Activated CD4-positive, alpha-beta memory T cell treated with anti-CD3 and anti-CD28 coated beads, Interleukin-2, amount 10 ng/mL, durations not matched to agents 7 days and 5 days (primary cell): ENCODE measurements around the gene PARP15. TPM values are rescaled to one million over a fixed set of nuclear protein-coding genes. Genes with fewer than 3 reads are reported as not detected.
A peak's percentile ranks its signal among the peaks of the same experiment; 100 is the strongest.
"Not testable (repeated sequence)": the region's sequence is repeated elsewhere in the genome, so short reads cannot be mapped to it uniquely, and the experiment has no call there.

ENCODE experiments used
- CTCF ChIA-PET: fragments of 350-600 bp; sonication (Branson Sonifier 250); formaldehyde crosslinking; loops from one replicate; lab custom pipeline; 2021; ENCODE audit warnings: antibody characterized with exemption, inconsistent platforms; lab: Charles Lee
- POLR2A ChIA-PET: fragments of 350-600 bp; sonication (Branson Sonifier 250); formaldehyde crosslinking; loops from one replicate; lab custom pipeline; 2021; ENCODE audit warnings: antibody characterized with exemption; lab: Charles Lee
- DNase-seq: peaks from one replicate; pipeline ENCODE4 v3.0.0-alpha.2; 2020
- H3K27ac Mint-ChIP-seq: one replicate; pipeline ENCODE4 v1.8.0; 2021; ENCODE audit warnings: mild to moderate bottlenecking, mixed read lengths
- H3K27me3 Mint-ChIP-seq: one replicate; pipeline ENCODE4 v1.8.0; 2021; ENCODE audit warnings: mixed read lengths
- H3K36me3 Mint-ChIP-seq: one replicate; pipeline ENCODE4 v1.8.0; 2021; ENCODE audit warnings: low read depth, mixed read lengths
- H3K4me1 Mint-ChIP-seq: one replicate; pipeline ENCODE4 v1.8.0; 2021; ENCODE audit warnings: mixed read lengths
- H3K4me3 Mint-ChIP-seq: one replicate; pipeline ENCODE4 v1.8.0; 2021; ENCODE audit warnings: mild to moderate bottlenecking, mixed read lengths
- H3K9me3 Mint-ChIP-seq: one replicate; pipeline ENCODE4 v1.8.0; 2021; ENCODE audit warnings: mixed read lengths
- total RNA-seq, 2 experiments: library from RNA; stranded (reverse); gene quantifications; one replicate each; pipeline ENCODE4 v1.2.3, GENCODE V29; 2021

Gene PARP15
- total RNA-seq, 2 experiments from 2014 or later = 47.2 to 48.2 TPM

DNA sequence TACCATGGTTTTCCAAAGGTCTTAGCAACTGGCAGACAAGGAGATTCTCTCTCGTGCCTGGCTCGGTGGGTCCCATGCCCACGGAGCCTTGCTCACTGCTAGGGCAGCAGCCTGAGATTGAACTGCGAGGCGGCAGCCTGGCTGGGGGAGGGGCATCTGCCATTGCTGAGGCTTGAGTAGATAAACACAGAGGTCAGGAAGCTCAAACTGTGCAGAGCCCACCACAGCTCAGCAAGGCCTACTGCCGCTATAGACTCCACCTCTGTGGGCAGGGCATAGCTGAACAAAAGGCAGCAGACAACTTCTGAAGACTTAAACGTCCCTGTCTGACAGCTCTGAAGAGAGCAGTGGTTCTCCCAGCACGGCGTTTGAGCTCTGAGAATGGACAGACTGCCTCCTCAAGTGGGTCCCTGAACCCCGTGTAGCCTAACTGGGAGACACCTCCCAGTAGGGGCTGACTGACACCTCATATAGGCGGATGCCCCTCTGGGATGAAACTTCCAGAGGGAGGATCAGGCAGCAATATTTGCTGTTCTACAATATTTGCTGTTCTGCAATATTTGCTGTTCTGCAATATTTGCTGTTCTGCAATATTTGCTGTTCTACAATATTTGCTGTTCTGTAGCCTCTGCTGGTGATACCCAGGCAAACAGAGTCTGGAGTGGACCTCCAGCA is 73.9 kb downstream of the PARP15 start:
- H3K27ac Mint-ChIP-seq, CTCF ChIA-PET, H3K4me3 Mint-ChIP-seq, H3K36me3 Mint-ChIP-seq, POLR2A ChIA-PET, DNase-seq, H3K9me3 Mint-ChIP-seq: not testable (repeated sequence)
- Mint-ChIP-seq H3K4me1 (peaks cover 11% of the 10 kb centered on the region), H3K27me3 (peaks cover 18% of the 10 kb centered on the region)

DNA sequence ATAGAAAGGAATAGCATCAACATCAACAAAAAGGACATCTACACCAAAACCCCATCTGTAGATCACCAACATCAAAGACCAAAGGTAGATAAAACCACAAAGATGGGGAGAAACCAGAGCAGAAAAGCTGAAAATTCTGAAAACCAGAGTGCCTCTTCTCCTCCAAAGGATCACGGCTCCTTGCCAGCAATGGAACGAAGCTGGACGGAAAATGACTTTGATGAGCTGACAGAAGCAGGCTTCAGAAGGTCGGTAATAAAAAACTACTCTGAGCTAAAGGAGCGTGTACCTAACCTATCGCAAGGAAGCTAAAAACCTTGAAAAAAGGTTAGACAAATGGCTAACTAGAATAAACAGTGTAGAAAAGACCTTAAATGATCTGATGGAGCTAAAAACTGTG is 74.5 kb downstream of the PARP15 start:
- H3K4me3 Mint-ChIP-seq, H3K4me1 Mint-ChIP-seq, H3K9me3 Mint-ChIP-seq, DNase-seq, POLR2A ChIA-PET, H3K27ac Mint-ChIP-seq, H3K36me3 Mint-ChIP-seq, CTCF ChIA-PET: not testable (repeated sequence)
- H3K27me3 Mint-ChIP-seq = peaks cover 18% of the 10 kb centered on the region

- H3K4me3 Mint-ChIP-seq, DNase-seq, H3K27ac Mint-ChIP-seq, CTCF ChIA-PET, POLR2A ChIA-PET, H3K27me3 Mint-ChIP-seq: not testable (repeated sequence)
- Mint-ChIP-seq H3K9me3 (peaks cover 13% of the 10 kb centered on the region), H3K4me1 (peaks cover 20% of the 10 kb centered on the region), H3K36me3 (peaks cover 12% of the 10 kb centered on the region)
Measured at GRCh38 chr3:122658336-122658735, 80.9 kb downstream of the PARP15 start.

GRCh38 chr3:122660297-122660974 is 83.0 kb downstream of the PARP15 start:
- DNase-seq = no peak
- H3K4me3 Mint-ChIP-seq = no peak overlapping the region
- H3K9me3 Mint-ChIP-seq = peaks cover 13% of the 10 kb centered on the region
- ChIA-PET CTCF (interaction anchor here (1.0 kb wide), 1 partner anchor 18 kb away, joined by 3 read pairs; no protein-coding TSS in a partner anchor), POLR2A (no interaction called here)
- peaks cover 16% of the 10 kb centered on the region for H3K36me3 Mint-ChIP-seq
- H3K27me3 Mint-ChIP-seq = peaks cover 9% of the 10 kb centered on the region
- H3K4me1 Mint-ChIP-seq = peaks cover 20% of the 10 kb centered on the region
- no peak overlapping the region for H3K27ac Mint-ChIP-seq

DNA sequence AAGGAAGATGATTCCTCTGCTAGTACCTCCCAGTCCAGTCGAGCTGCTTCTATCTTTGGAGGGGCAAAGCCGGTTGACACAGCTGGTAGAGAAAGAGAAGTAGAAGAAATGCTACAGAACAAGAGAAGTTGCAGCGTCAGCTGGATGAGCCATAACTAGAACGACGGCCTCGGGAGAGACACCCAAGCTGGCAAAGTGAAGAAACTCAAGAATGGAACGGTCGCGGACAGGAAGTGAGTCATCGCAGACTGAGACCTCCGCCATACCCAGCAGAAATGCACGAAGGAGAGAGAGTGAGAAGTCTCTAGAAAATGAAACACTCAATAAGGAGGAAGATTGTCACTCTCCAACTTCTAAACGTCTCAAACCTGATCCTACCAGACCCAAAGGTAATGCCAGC is 84.2 kb downstream of the PARP15 start:
- ChIA-PET POLR2A (interaction anchor here (0.7 to 1.4 kb wide), 3 partner anchors 14 to 97 kb away, joined by 3 to 4 read pairs (median 4); partner anchors contain the start of genes DTX3L and PARP9), CTCF (interaction anchor here (1.2 kb wide), 1 partner anchor 18 kb away, joined by 4 read pairs; no protein-coding TSS in a partner anchor)
- H3K36me3 Mint-ChIP-seq = peaks cover 16% of the 10 kb centered on the region
- peak overlapping the region; percentile 13 for H3K4me3 Mint-ChIP-seq
- DNase-seq = peak; percentile 60
- peaks cover 20% of the 10 kb centered on the region for H3K4me1 Mint-ChIP-seq
- H3K9me3 Mint-ChIP-seq = peaks cover 11% of the 10 kb centered on the region
- H3K27me3 Mint-ChIP-seq = peaks cover 9% of the 10 kb centered on the region
- H3K27ac Mint-ChIP-seq = peak overlapping the region; percentile 4

- CTCF ChIA-PET = no interaction called here
- no peak for DNase-seq
- Mint-ChIP-seq H3K27ac (peak overlapping the region; percentile 14), H3K4me3 (no peak overlapping the region), H3K27me3 (peaks cover 9% of the 10 kb centered on the region), H3K36me3 (peaks cover 16% of the 10 kb centered on the region), H3K9me3 (peaks cover 8% of the 10 kb centered on the region), H3K4me1 (peaks cover 20% of the 10 kb centered on the region)
- POLR2A ChIA-PET = interaction anchor here (0.7 to 1.4 kb wide), 2 partner anchors 23 to 98 kb away, joined by 3 to 4 read pairs; partner anchors contain the start of genes DTX3L and PARP9
Measured at GRCh38 chr3:122662505-122662904, 85.1 kb downstream of the PARP15 start.

DNA sequence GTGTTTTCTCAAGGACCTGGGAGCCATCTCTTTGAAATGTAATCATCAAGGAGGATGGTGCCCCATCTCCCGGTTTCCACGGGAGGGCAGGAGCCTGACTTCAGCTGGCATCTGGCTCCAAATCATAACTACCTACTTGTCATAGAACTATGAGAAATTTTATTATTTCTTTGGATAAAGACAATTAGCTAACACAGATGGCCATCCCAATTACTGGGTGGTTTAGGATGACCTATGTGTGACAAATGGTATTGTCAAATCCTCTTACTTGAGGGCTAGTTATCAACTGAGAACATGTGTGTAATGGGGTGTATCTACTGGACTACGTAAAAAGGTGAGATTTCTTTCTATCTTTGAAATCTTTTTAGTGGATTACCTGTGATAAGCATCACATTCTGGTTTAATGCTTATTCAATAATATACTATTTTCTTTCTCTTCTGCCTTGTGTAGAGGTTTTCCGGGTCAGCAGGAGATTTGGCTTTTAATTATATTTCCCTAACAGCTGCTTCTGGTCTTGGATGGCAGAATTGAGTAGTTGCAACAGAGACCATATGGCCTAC is 87.9 kb downstream of the PARP15 start:
- H3K27ac Mint-ChIP-seq = no peak overlapping the region
- peaks cover 10% of the 10 kb centered on the region for H3K9me3 Mint-ChIP-seq
- H3K4me3 Mint-ChIP-seq = no peak overlapping the region
- H3K4me1 Mint-ChIP-seq = peaks cover 37% of the 10 kb centered on the region
- ChIA-PET CTCF (interaction anchor here (0.7 kb wide), 1 partner anchor 14 kb away, joined by 4 read pairs; no protein-coding TSS in a partner anchor), POLR2A (no interaction called here)
- no peak for DNase-seq
- no peaks in the 10 kb centered on the region for H3K27me3 Mint-ChIP-seq
- H3K36me3 Mint-ChIP-seq = peaks cover 22% of the 10 kb centered on the region

DNA sequence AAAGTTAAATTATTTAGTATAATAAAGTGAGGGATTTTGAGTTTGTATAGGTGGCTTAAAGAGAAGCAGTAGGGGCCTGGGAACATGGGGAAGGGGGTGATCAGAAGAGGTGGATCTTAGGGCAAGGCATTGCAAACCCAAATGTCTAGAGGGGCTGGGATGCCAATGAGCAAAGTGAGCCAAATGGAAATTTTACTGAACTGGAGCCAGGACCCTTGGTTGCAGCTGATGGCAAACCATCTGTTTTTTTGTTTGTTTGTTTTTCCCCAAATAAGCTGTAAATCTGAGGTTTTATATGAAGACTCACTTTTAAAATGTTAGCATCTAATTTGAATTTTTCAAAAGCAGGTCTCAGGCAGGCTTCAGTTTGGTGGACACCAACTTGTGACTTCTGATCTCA is 88.4 kb downstream of the PARP15 start:
- peaks cover 34% of the 10 kb centered on the region for H3K4me1 Mint-ChIP-seq
- ChIA-PET CTCF (interaction anchor here (0.7 kb wide), 1 partner anchor 14 kb away, joined by 4 read pairs; no protein-coding TSS in a partner anchor), POLR2A (no interaction called here)
- H3K36me3 Mint-ChIP-seq = peaks cover 19% of the 10 kb centered on the region
- no peaks in the 10 kb centered on the region for H3K27me3 Mint-ChIP-seq
- H3K4me3 Mint-ChIP-seq = no peak overlapping the region
- H3K9me3 Mint-ChIP-seq = peaks cover 8% of the 10 kb centered on the region
- DNase-seq = no peak
- H3K27ac Mint-ChIP-seq = no peak overlapping the region

DNA sequence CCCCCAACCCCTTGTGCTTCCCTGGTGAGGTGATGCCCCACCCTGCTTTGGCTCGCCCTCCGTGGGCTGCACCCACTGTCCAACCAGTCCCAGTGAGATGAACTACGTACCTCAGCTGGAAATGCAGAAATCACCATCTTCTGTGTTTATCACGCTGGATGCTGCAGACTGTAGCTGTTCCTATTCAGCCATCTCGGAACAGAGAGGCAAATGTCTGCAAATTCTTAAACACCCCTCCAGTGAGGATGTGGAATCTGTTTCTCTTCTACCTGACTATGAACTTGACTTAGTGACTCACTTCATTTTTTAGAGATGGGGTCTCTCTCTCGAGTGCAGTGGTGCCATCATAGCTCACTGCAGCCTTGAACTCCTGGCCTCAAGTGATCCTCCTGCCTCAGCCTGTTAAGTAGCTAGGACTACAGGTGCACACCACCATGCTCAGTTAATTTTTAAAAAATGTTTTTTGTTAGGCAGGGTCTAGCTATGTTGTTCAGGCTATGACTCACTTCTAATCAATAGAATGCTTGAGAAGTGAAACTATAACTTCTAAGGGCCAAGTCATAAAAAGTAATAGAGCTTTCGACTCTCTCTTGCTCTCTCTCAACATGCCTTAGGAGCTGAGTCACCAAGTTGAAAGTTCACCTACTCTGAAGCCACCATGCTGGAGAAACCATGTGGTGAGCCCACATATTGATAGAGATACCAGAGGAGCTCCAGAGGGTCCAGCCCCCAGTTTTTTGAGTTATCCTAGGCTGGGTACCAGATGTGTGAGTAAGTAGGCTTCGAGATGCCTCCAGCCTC is 91.7 kb downstream of the PARP15 start:
- CTCF ChIA-PET = interaction anchor here (1.1 to 2.4 kb wide), 3 partner anchors 11 to 285 kb away, joined by 3 to 22 read pairs (median 8); partner anchors contain the start of genes FAM162A and PARP14
- H3K27me3 Mint-ChIP-seq = no peaks in the 10 kb centered on the region
- peaks cover 17% of the 10 kb centered on the region for H3K4me1 Mint-ChIP-seq
- H3K36me3 Mint-ChIP-seq = peaks cover 6% of the 10 kb centered on the region
- DNase-seq = peak; percentile 26
- peaks cover 9% of the 10 kb centered on the region for H3K9me3 Mint-ChIP-seq
- peak overlapping the region; percentile 37 for H3K27ac Mint-ChIP-seq
- H3K4me3 Mint-ChIP-seq = no peak overlapping the region
- POLR2A ChIA-PET = interaction anchor here (1.0 to 2.2 kb wide), 5 partner anchors 11 to 107 kb away, joined by 3 to 21 read pairs (median 8); partner anchors contain the start of genes DTX3L, PARP14, PARP15 and PARP9

- no peak overlapping the region for H3K27ac Mint-ChIP-seq
- CTCF ChIA-PET = no interaction called here
- no peak for DNase-seq
- peaks cover 13% of the 10 kb centered on the region for H3K9me3 Mint-ChIP-seq
- H3K27me3 Mint-ChIP-seq = no peaks in the 10 kb centered on the region
- H3K36me3 Mint-ChIP-seq = peaks cover 6% of the 10 kb centered on the region
- no peak overlapping the region for H3K4me3 Mint-ChIP-seq
- POLR2A ChIA-PET = no interaction called here
- H3K4me1 Mint-ChIP-seq = peaks cover 19% of the 10 kb centered on the region
Measured at GRCh38 chr3:122671553-122671952, 94.1 kb downstream of the PARP15 start.

- ChIA-PET POLR2A (interaction anchor here (2.2 kb wide), 1 partner anchor 109 kb away, joined by 7 read pairs; the partner anchor contains the start of genes DTX3L and PARP9), CTCF (no interaction called here)
- Mint-ChIP-seq H3K4me3 (no peak overlapping the region), H3K27ac (no peak overlapping the region), H3K9me3 (peaks cover 11% of the 10 kb centered on the region), H3K36me3 (no peaks in the 10 kb centered on the region), H3K4me1 (peaks cover 19% of the 10 kb centered on the region), H3K27me3 (no peaks in the 10 kb centered on the region)
- no peak for DNase-seq
Measured at GRCh38 chr3:122674339-122674738, 96.9 kb downstream of the PARP15 start.

- no peak overlapping the region for H3K27ac Mint-ChIP-seq
- peaks cover 13% of the 10 kb centered on the region for H3K36me3 Mint-ChIP-seq
- DNase-seq = no peak
- ChIA-PET POLR2A (interaction anchor here (7.2 kb wide), 1 partner anchor 116 kb away, joined by 228 read pairs; the partner anchor contains the start of genes DTX3L and PARP9), CTCF (interaction anchor here (5.3 kb wide), 1 partner anchor 117 kb away, joined by 206 read pairs; the partner anchor contains the start of genes DTX3L and PARP9)
- peaks cover 4% of the 10 kb centered on the region for H3K9me3 Mint-ChIP-seq
- H3K4me3 Mint-ChIP-seq = no peak overlapping the region
- peaks cover 24% of the 10 kb centered on the region for H3K4me1 Mint-ChIP-seq
- H3K27me3 Mint-ChIP-seq = no peaks in the 10 kb centered on the region
Measured at GRCh38 chr3:122676759-122677158, 99.3 kb downstream of the PARP15 start.
